ENCODE data around the gene SYNPO2.

The SYNPO2 gene, protein sequence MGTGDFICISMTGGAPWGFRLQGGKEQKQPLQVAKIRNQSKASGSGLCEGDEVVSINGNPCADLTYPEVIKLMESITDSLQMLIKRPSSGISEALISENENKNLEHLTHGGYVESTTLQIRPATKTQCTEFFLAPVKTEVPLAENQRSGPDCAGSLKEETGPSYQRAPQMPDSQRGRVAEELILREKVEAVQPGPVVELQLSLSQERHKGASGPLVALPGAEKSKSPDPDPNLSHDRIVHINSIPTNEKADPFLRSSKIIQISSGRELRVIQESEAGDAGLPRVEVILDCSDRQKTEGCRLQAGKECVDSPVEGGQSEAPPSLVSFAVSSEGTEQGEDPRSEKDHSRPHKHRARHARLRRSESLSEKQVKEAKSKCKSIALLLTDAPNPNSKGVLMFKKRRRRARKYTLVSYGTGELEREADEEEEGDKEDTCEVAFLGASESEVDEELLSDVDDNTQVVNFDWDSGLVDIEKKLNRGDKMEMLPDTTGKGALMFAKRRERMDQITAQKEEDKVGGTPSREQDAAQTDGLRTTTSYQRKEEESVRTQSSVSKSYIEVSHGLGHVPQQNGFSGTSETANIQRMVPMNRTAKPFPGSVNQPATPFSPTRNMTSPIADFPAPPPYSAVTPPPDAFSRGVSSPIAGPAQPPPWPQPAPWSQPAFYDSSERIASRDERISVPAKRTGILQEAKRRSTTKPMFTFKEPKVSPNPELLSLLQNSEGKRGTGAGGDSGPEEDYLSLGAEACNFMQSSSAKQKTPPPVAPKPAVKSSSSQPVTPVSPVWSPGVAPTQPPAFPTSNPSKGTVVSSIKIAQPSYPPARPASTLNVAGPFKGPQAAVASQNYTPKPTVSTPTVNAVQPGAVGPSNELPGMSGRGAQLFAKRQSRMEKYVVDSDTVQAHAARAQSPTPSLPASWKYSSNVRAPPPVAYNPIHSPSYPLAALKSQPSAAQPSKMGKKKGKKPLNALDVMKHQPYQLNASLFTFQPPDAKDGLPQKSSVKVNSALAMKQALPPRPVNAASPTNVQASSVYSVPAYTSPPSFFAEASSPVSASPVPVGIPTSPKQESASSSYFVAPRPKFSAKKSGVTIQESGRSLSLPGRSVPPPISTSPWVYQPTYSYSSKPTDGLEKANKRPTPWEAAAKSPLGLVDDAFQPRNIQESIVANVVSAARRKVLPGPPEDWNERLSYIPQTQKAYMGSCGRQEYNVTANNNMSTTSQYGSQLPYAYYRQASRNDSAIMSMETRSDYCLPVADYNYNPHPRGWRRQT

DNA sequence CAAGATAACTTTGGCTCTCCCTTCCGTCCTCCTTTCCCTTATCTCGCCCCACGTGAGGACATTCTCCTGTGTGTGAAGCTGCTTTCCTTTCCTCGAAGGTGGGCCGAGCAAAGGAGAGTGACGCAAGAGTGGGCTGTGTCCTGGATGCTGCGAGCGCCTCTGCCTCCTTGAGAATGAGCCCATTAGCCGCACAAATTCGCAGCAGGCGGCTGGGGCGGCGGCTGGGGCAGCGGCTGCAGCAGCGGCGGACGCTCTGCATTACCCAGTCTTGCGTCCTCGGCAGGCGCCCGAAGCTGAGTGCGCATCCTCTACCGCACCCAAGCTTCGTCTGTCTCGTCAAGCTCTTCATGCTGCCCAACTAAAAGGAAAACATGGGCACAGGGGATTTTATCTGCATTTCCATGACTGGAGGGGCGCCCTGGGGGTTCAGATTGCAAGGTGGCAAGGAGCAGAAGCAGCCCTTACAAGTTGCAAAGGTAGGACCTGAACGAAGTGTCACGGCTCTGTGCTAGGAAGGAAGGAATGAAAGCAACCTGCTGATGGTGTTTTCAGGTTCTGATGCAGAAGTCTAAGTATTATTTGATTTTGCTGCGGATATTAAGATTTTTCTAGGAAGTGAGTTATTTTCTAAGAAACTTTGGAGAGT is at the start of gene SYNPO2:
Gene SYNPO2, plus strand, starts transcription at position 189 of the 646 bp plus-strand sequence. Its CDS starts 183 bp downstream, at position 372.
- Histone ChIP-seq H3K9ac (ENCODE audit: low read depth, low read length) (no peak within 1 kb of the TSS), H3K36me3 (ENCODE audit: insufficient read depth, low read length) (no peaks in the 10 kb centered on the region), H4K20me1 (ENCODE audit: insufficient read depth, low read length) (no peaks in the 10 kb centered on the region), H3K4me1 (ENCODE audit: insufficient read depth, low read length) (no peaks in the 10 kb centered on the region), H3K9me3 (ENCODE audit: insufficient read depth, low read length, severe bottlenecking) (no peaks in the 10 kb centered on the region), H3K27me3 (ENCODE audit: insufficient read depth, low read length, poor library complexity) (peaks cover 12% of the 10 kb centered on the region), H3K4me2 (ENCODE audit: insufficient read depth, low read length) (no peak within 1 kb of the TSS), H2AFZ (ENCODE audit: low read depth, low read length) (no peak within 1 kb of the TSS), H3K27ac (ENCODE audit: low read length) (no peak within 1 kb of the TSS), H3K79me2 (ENCODE audit: insufficient read depth, low read length) (no peaks in the 10 kb centered on the region), H3K4me3 (ENCODE audit: low read depth in 1 of 2, low read length in 2 of 2) (no peak within 1 kb of the TSS)
- TF ChIP-seq EZH2 (IDR thresholded peaks at IDR 0.05; ENCODE audit: borderline replicate concordance, low read depth, low read length, severe bottlenecking): no peak
- TF ChIP-seq, protein P1, sequence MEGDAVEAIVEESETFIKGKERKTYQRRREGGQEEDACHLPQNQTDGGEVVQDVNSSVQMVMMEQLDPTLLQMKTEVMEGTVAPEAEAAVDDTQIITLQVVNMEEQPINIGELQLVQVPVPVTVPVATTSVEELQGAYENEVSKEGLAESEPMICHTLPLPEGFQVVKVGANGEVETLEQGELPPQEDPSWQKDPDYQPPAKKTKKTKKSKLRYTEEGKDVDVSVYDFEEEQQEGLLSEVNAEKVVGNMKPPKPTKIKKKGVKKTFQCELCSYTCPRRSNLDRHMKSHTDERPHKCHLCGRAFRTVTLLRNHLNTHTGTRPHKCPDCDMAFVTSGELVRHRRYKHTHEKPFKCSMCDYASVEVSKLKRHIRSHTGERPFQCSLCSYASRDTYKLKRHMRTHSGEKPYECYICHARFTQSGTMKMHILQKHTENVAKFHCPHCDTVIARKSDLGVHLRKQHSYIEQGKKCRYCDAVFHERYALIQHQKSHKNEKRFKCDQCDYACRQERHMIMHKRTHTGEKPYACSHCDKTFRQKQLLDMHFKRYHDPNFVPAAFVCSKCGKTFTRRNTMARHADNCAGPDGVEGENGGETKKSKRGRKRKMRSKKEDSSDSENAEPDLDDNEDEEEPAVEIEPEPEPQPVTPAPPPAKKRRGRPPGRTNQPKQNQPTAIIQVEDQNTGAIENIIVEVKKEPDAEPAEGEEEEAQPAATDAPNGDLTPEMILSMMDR (IDR thresholded peaks at IDR 0.05; ENCODE audit: borderline replicate concordance, extremely low read depth, low read length, poor library complexity, severe bottlenecking): no peak
- DNase-seq (no peak), ATAC-seq (ENCODE audit: insufficient read depth, low read depth) (no peak)

DNA sequence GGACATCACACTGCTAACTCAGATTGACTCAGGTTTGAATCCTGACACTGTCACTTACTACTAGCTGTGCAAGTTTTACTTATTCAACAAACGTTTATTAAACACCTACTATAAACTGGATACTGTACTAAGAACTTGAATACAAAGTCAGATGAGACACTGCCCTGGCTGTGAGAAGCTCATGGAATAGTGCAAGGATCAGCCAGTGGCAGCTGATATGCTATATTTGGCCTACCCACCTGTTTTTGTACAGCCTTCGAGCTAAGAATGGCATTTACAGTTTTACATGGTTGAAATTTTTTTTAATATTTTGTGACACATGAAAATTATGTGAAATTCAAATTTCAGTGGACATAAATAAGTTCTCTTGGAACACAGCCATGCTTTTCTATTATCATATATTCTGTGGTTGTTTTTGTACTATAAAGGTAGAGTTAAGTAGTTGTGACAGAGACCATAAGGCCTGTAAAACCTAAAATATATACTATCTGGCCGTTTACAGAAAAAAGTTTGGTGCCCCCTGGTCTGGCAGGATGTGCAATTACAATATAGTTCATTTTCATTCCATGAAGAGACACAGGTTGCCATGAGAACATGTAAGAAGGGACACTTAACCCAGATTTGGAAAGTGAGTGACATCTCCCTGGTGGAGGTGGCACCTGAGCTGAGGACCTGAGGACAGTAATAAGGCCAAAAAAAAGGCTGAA is 49.3 kb upstream of the SYNPO2 start:
- no peak overlapping the region for H3K27ac ChIP-seq (ENCODE audit: low read length)
- DNase-seq: no peak

More for the DNA sequence above, 49.3 kb upstream of the SYNPO2 start:
- no peak overlapping the region for H3K4me3 ChIP-seq (ENCODE audit: low read depth in 1 of 2, low read length in 2 of 2)
- no peaks in the 10 kb centered on the region for H4K20me1 ChIP-seq (ENCODE audit: insufficient read depth, low read length)
- H3K36me3 ChIP-seq (ENCODE audit: insufficient read depth, low read length): no peaks in the 10 kb centered on the region; the same call in 1 of the 2 replicates
- no peak overlapping the region for H3K4me2 ChIP-seq (ENCODE audit: insufficient read depth, low read length)
- no peak overlapping the region for H2AFZ ChIP-seq (ENCODE audit: low read depth, low read length)
- TF ChIP-seq EZH2 (IDR thresholded peaks at IDR 0.05; ENCODE audit: borderline replicate concordance, low read depth, low read length, severe bottlenecking): no peak
- TF ChIP-seq, protein P1 (IDR thresholded peaks at IDR 0.05; ENCODE audit: borderline replicate concordance, extremely low read depth, low read length, poor library complexity, severe bottlenecking): no peak
- no peak for ATAC-seq (ENCODE audit: insufficient read depth, low read depth)
- peaks cover 14% of the 10 kb centered on the region for H3K79me2 ChIP-seq (ENCODE audit: insufficient read depth, low read length)
- peaks cover 17% of the 10 kb centered on the region for H3K4me1 ChIP-seq (ENCODE audit: insufficient read depth, low read length)
- H3K9ac ChIP-seq (ENCODE audit: low read depth, low read length): no peak overlapping the region
- H3K27me3 ChIP-seq (ENCODE audit: insufficient read depth, low read length, poor library complexity): no peaks in the 10 kb centered on the region
- no peaks in the 10 kb centered on the region for H3K9me3 ChIP-seq (ENCODE audit: insufficient read depth, low read length, severe bottlenecking)

Measured in DND-41 (cell line).